ENCODE results near the gene UBE2O. TPM values are rescaled to one million over a fixed set of nuclear protein-coding genes. Genes with fewer than 3 reads are reported as not detected.

UBE2O gene
- 27.5 to 29.7 TPM (median 28.1 TPM) in 5 replicates for total RNA-seq (2022; extraction: Qiagen RNA extraction)

GRCh38 chr17:76452660-76453430 lies at the start of gene UBE2O:
UBE2O (minus strand) TSS chr17:76453152; CDS start chr17:76453141, 11 bp downstream.

GRCh38 chr17:76501018-76501826 lies 48.3 kb upstream of the UBE2O start, which contains the start of gene RHBDF2:
RHBDF2 (minus strand) TSS chr17:76501423; CDS start chr17:76481524, 19,899 bp downstream.

GRCh38 chr17:76467366-76467765 lies 14.4 kb upstream of the UBE2O start, which contains the start of gene AANAT:
AANAT (plus strand) TSS chr17:76467603; CDS start chr17:76468747, 1,144 bp downstream.

GRCh38 chr17:76384222-76384986 lies 68.5 kb downstream of the UBE2O start, which contains the start of gene SPHK1:
SPHK1 (plus strand) TSS chr17:76384609; CDS start chr17:76385645, 1,036 bp downstream.

GRCh38 chr17:76353599-76354316 lies 99.2 kb downstream of the UBE2O start, which contains the start of gene PRPSAP1:
PRPSAP1 (minus strand) TSS chr17:76353916; CDS start chr17:76353703, 213 bp downstream.

Other genes with a start within 250 kb of the UBE2O start
- 8.2 to 11.2 TPM (median 10.6 TPM) in 5 replicates for gene RNF157, start 212.7 kb downstream of the UBE2O start, total RNA-seq (2022; extraction: Qiagen RNA extraction)
- 87.3 to 156 TPM (median 136 TPM) in 5 replicates for gene UBALD2, start 187.8 kb downstream of the UBE2O start, total RNA-seq (2022; extraction: Qiagen RNA extraction)
- gene QRICH2, start 144.9 kb downstream of the UBE2O start, total RNA-seq (2022; extraction: Qiagen RNA extraction): 0.62 to 1.2 TPM (median 1.0 TPM) in 5 replicates
- gene PRPSAP1, start 99.2 kb downstream of the UBE2O start, total RNA-seq (2022; extraction: Qiagen RNA extraction): 52.0 to 64.4 TPM (median 57.8 TPM) in 5 replicates
- gene SPHK1, start 68.5 kb downstream of the UBE2O start, total RNA-seq (2022; extraction: Qiagen RNA extraction): 32.8 to 45.8 TPM (median 40.0 TPM) in 5 replicates
- gene AANAT, start 14.5 kb upstream of the UBE2O start, total RNA-seq (2022; extraction: Qiagen RNA extraction): 0.22 to 0.49 TPM (median 0.32 TPM) in 5 replicates
- 56.4 to 64.3 TPM (median 60.7 TPM) in 5 replicates for gene RHBDF2, start 48.3 kb upstream of the UBE2O start, total RNA-seq (2022; extraction: Qiagen RNA extraction)
- gene CYGB, start 84.6 kb upstream of the UBE2O start, total RNA-seq (2022; extraction: Qiagen RNA extraction): 0.68 to 1.6 TPM (median 0.87 TPM) in 5 replicates
- 0.08 TPM in 1 of 5 replicates, not detected in the others for gene PRCD, start 86.9 kb upstream of the UBE2O start, total RNA-seq (2022; extraction: Qiagen RNA extraction)
- gene ST6GALNAC2, start 132.7 kb upstream of the UBE2O start, total RNA-seq (2022; extraction: Qiagen RNA extraction): 0.23 to 0.58 TPM (median 0.53 TPM) in 5 replicates
- gene ST6GALNAC1, start 190.6 kb upstream of the UBE2O start, total RNA-seq (2022; extraction: Qiagen RNA extraction): 0.05 to 0.25 TPM (median 0.13 TPM) in 5 replicates